NCI-H128 (cell line): ENCODE measurements around the gene NT5C3A.
"Not testable (repeated sequence)": the region's sequence is repeated elsewhere in the genome, so short reads cannot be mapped to it uniquely, and the experiment has no call there.

Source experiments
- DNase-seq: peaks from one replicate; lab custom pipeline; 2025; ENCODE audit not compliant: unreplicated experiment; lab: John Stamatoyannopoulos, UW

Gene NT5C3A

GRCh38 chr7:33043501-33044400 is 18.8 kb downstream of the NT5C3A start:
- DNase-seq, result no peak

GRCh38 chr7:33041631-33042428 is 20.7 kb downstream of the NT5C3A start:
- no peak for DNase-seq

GRCh38 chr7:33040803-33041516 is 21.6 kb downstream of the NT5C3A start:
- DNase-seq, result no peak

GRCh38 chr7:33039903-33040292 is 22.7 kb downstream of the NT5C3A start:
- no peak for DNase-seq

- no peak for DNase-seq
Observed at GRCh38 chr7:33039257-33039902, 23.2 kb downstream of the NT5C3A start.

GRCh38 chr7:33038639-33039038 is 23.9 kb downstream of the NT5C3A start:
- no peak for DNase-seq

GRCh38 chr7:33035776-33036175 is 26.8 kb downstream of the NT5C3A start:
- DNase-seq, result no peak

- DNase-seq, result no peak
Observed at GRCh38 chr7:33024189-33024757, 38.3 kb downstream of the NT5C3A start.

GRCh38 chr7:33012364-33012763 is 50.2 kb downstream of the NT5C3A start:
- no peak for DNase-seq

GRCh38 chr7:33009734-33010133 is 52.8 kb downstream of the NT5C3A start:
- DNase-seq, result no peak

- not testable (repeated sequence) for DNase-seq
Observed at GRCh38 chr7:33005690-33006089, 56.9 kb downstream of the NT5C3A start.

GRCh38 chr7:33005193-33005592 is 57.4 kb downstream of the NT5C3A start:
- not testable (repeated sequence) for DNase-seq

GRCh38 chr7:33004104-33004616 is 58.4 kb downstream of the NT5C3A start:
- DNase-seq, result not testable (repeated sequence)

- DNase-seq, result not testable (repeated sequence)
Observed at GRCh38 chr7:33003111-33003510, 59.5 kb downstream of the NT5C3A start.

GRCh38 chr7:32999380-32999779 is 63.2 kb downstream of the NT5C3A start:
- DNase-seq, result not testable (repeated sequence)

GRCh38 chr7:32998361-32999171 is 64.0 kb downstream of the NT5C3A start:
- not testable (repeated sequence) for DNase-seq

GRCh38 chr7:32997956-32998355 is 64.6 kb downstream of the NT5C3A start:
- DNase-seq, result not testable (repeated sequence)

- not testable (repeated sequence) for DNase-seq
Observed at GRCh38 chr7:32992750-32993149, 69.8 kb downstream of the NT5C3A start.

- DNase-seq, result not testable (repeated sequence)
Observed at GRCh38 chr7:32991975-32992700, 70.4 kb downstream of the NT5C3A start.
